OCI-LY1 (cell line): ENCODE results near the gene XYLB.

Experiments
- H2AFZ ChIP-seq: fragments of 200-600 bp; sonication (generic), shearing (Covaris generic); 2 replicates; pipeline ENCODE4 v1.6.0; 2014; ENCODE audit warnings: antibody characterized with exemption, mild to moderate bottlenecking, low read length
- H3F3A ChIP-seq: fragments of 200-600 bp; sonication (generic), shearing (Covaris generic); 2 replicates; pipeline ENCODE4 v1.6.0; 2014; ENCODE audit warnings: mild to moderate bottlenecking, antibody characterized with exemption, low read length, moderate library complexity; ENCODE audit not compliant: insufficient read depth
- H3K27ac ChIP-seq: fragments of 200-600 bp; sonication (generic); 2 replicates; pipeline ENCODE4 v1.5.1; 2014; ENCODE audit warnings: low read length, mixed run types, mild to moderate bottlenecking, low read depth; ENCODE audit not compliant: poor library complexity, severe bottlenecking
- H3K27me3 ChIP-seq: fragments of 200-600 bp; sonication (generic); 2 replicates; pipeline ENCODE4 v1.6.0; 2014; ENCODE audit warnings: antibody characterized with exemption, mild to moderate bottlenecking, low read length, moderate library complexity; ENCODE audit not compliant: insufficient read depth
- H3K36me3 ChIP-seq: fragments of 200-600 bp; sonication (generic); 2 replicates; pipeline ENCODE4 v1.6.1; 2014; ENCODE audit warnings: mild to moderate bottlenecking, antibody characterized with exemption, low read length, moderate library complexity, mixed read lengths; ENCODE audit not compliant: insufficient read depth
- H3K4me1 ChIP-seq: fragments of 200-600 bp; sonication (generic); 2 replicates; pipeline ENCODE4 v1.5.1; 2014; ENCODE audit warnings: mild to moderate bottlenecking, low read length, moderate library complexity; ENCODE audit not compliant: insufficient read depth, severe bottlenecking
- H3K4me2 ChIP-seq: fragments of 200-600 bp; sonication (generic), shearing (Covaris generic); 2 replicates; pipeline ENCODE4 v1.6.1; 2014; ENCODE audit warnings: low read length
- H3K4me3 ChIP-seq: fragments of 200-600 bp; sonication (generic); 2 replicates; pipeline ENCODE4 v1.5.1; 2014; ENCODE audit warnings: low read length, low read depth, mild to moderate bottlenecking, mixed read lengths; ENCODE audit not compliant: poor library complexity, severe bottlenecking
- H3K79me2 ChIP-seq: fragments of 200-600 bp; shearing (Covaris generic); 2 replicates; pipeline ENCODE4 v1.6.1; 2016; ENCODE audit warnings: mixed run types, low read length, mixed read lengths; ENCODE audit not compliant: insufficient read depth
- H3K9ac ChIP-seq: fragments of 200-600 bp; sonication (generic), shearing (Covaris generic); 2 replicates; pipeline ENCODE4 v1.6.1; 2014; ENCODE audit warnings: mild to moderate bottlenecking, low read length, mixed read lengths
- H3K9me2 ChIP-seq: fragments of 200-600 bp; sonication (generic), shearing (Covaris generic); 2 replicates; pipeline ENCODE4 v1.6.1; 2014; ENCODE audit warnings: low read depth, mild to moderate bottlenecking, low read length, mixed read lengths
- H3K9me3 ChIP-seq: fragments of 200-600 bp; shearing (Covaris generic); 2 replicates; pipeline ENCODE4 v1.6.1; 2014; ENCODE audit warnings: low read length, mixed read lengths
- H4K20me1 ChIP-seq: fragments of 200-600 bp; sonication (generic), shearing (Covaris generic); 2 replicates; pipeline ENCODE4 v1.6.0; 2016; ENCODE audit warnings: mild to moderate bottlenecking, low read length; ENCODE audit not compliant: insufficient read depth
- EZH2 ChIP-seq: fragments of 200-600 bp; sonication (generic), shearing (Covaris generic); IDR thresholded peaks from 2 replicates; pipeline ENCODE4 v1.8.0; 2017; ENCODE audit warnings: borderline replicate concordance, mixed run types, mild to moderate bottlenecking, antibody characterized with exemption, low read length, moderate library complexity, mixed read lengths
- TF ChIP-seq, protein P1 (sequence below): fragments of 200-600 bp; sonication (generic), shearing (Covaris generic); IDR thresholded peaks from 2 replicates; pipeline ENCODE4 v1.5.1; 2017; ENCODE audit warnings: mild to moderate bottlenecking, antibody characterized with exemption, low read length, moderate library complexity, mixed read lengths

XYLB gene

DNA sequence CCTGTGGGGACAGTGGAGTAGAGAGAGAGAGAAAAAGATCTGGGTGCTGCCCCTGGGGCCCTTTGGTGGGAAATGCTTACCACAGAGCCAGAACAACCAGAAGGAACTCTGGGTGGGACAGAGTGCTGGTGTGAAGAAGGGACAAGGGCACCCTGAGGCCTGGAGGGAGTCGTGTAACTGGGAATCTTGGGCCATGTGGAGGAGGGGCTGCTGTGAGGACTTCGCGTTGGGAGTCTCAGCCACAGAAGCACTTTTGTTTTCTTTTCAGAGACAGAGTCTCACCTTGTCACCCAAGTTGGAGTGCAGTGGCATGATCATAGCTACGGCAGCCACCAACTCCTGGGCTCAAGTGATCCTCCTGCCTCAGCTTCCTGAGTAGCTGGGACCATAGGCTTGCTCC lies 24.3 kb downstream of the XYLB start:
- no peak overlapping the region for H3K9ac ChIP-seq
- H3K27me3 ChIP-seq, result no peaks in the 10 kb centered on the region
- no peaks in the 10 kb centered on the region for H3K79me2 ChIP-seq

GRCh38 chr3:38371541-38372213 lies 25.1 kb downstream of the XYLB start:
- Histone ChIP-seq H3K4me2 (no peak overlapping the region), H3K4me3 (no peak overlapping the region), H3K9me3 (no peaks in the 10 kb centered on the region), H3K27ac (no peak overlapping the region), H3K9ac (no peak overlapping the region), H3K36me3 (peaks cover 54% of the 10 kb centered on the region), H3K79me2 (no peaks in the 10 kb centered on the region), H3F3A (no peaks in the 10 kb centered on the region), H3K9me2 (no peaks in the 10 kb centered on the region), H3K4me1 (no peaks in the 10 kb centered on the region), H3K27me3 (no peaks in the 10 kb centered on the region), H4K20me1 (no peaks in the 10 kb centered on the region), H2AFZ (no peak overlapping the region)
- TF ChIP-seq EZH2, result no peak
- TF ChIP-seq, protein P1, sequence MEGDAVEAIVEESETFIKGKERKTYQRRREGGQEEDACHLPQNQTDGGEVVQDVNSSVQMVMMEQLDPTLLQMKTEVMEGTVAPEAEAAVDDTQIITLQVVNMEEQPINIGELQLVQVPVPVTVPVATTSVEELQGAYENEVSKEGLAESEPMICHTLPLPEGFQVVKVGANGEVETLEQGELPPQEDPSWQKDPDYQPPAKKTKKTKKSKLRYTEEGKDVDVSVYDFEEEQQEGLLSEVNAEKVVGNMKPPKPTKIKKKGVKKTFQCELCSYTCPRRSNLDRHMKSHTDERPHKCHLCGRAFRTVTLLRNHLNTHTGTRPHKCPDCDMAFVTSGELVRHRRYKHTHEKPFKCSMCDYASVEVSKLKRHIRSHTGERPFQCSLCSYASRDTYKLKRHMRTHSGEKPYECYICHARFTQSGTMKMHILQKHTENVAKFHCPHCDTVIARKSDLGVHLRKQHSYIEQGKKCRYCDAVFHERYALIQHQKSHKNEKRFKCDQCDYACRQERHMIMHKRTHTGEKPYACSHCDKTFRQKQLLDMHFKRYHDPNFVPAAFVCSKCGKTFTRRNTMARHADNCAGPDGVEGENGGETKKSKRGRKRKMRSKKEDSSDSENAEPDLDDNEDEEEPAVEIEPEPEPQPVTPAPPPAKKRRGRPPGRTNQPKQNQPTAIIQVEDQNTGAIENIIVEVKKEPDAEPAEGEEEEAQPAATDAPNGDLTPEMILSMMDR, result no peak

More for the DNA sequence above, 24.3 kb downstream of the XYLB start:
- no peak overlapping the region for H3K4me3 ChIP-seq
- peaks cover 54% of the 10 kb centered on the region for H3K36me3 ChIP-seq
- H3K27ac ChIP-seq, result no peak overlapping the region
- H3K4me1 ChIP-seq, result no peaks in the 10 kb centered on the region
- no peaks in the 10 kb centered on the region for H3K9me2 ChIP-seq
- no peak overlapping the region for H2AFZ ChIP-seq
- no peaks in the 10 kb centered on the region for H3F3A ChIP-seq
- no peaks in the 10 kb centered on the region for H3K9me3 ChIP-seq
- TF ChIP-seq, protein P1, result no peak
- no peak for TF ChIP-seq EZH2
- H3K4me2 ChIP-seq, result no peak overlapping the region
- H4K20me1 ChIP-seq, result no peaks in the 10 kb centered on the region

DNA sequence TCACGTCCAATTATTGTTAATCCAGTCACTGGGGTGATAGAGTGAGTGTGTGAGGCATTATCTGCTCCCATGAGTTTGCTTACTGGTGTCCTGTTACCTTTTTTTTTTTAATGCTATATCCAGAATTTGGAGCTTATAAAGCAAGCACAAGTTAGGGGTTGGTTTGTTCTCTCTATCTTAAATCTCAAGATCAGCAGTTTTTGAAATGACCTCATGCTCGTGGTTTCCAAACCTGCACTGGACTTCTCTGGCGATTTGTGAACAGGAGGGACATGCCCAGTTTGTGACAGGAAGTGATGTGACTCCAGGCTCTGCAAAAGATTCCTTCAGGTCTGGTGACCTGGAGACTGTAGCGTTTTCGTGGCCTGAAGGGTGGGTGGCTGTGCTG lies 25.6 kb downstream of the XYLB start:
- Histone ChIP-seq H3K9ac (no peak overlapping the region), H3K27me3 (no peaks in the 10 kb centered on the region), H2AFZ (no peak overlapping the region), H3K9me2 (no peaks in the 10 kb centered on the region), H3K79me2 (no peaks in the 10 kb centered on the region), H3K4me1 (no peaks in the 10 kb centered on the region), H3K9me3 (no peaks in the 10 kb centered on the region), H3K4me2 (no peak overlapping the region), H4K20me1 (no peaks in the 10 kb centered on the region), H3F3A (no peaks in the 10 kb centered on the region), H3K36me3 (peaks cover 59% of the 10 kb centered on the region), H3K27ac (no peak overlapping the region), H3K4me3 (no peak overlapping the region)
- TF ChIP-seq, protein P1, result no peak
- TF ChIP-seq EZH2, result no peak
